Activated CD8-positive, alpha-beta memory T cell treated with anti-CD3 and anti-CD28 coated beads, Interleukin-2, amount 50 U/mL, for 24 hours (primary cell): ENCODE measurements around the gene TLE3.

Experiments
- DNase-seq: peaks from one replicate; pipeline ENCODE4 v3.0.0-alpha.2; 2020; ENCODE audit errors: extremely low read depth

Gene TLE3

GRCh38 chr15:70048198-70048565, 49.5 kb downstream of the TLE3 start:
- no peak for DNase-seq

GRCh38 chr15:70047386-70048197, 50.1 kb downstream of the TLE3 start:
- DNase-seq = no peak

- no peak for DNase-seq
Measured at GRCh38 chr15:70046679-70047369, 50.9 kb downstream of the TLE3 start.

GRCh38 chr15:70045045-70045444, 52.7 kb downstream of the TLE3 start:
- no peak for DNase-seq

- no peak for DNase-seq
Measured at GRCh38 chr15:70044168-70044567, 53.5 kb downstream of the TLE3 start.

GRCh38 chr15:70043590-70043989, 54.1 kb downstream of the TLE3 start:
- DNase-seq = no peak

- DNase-seq = no peak
Measured at GRCh38 chr15:70042553-70043214, 55.0 kb downstream of the TLE3 start.

GRCh38 chr15:70039917-70040316, 57.8 kb downstream of the TLE3 start:
- DNase-seq = no peak

GRCh38 chr15:70038730-70039392, 58.9 kb downstream of the TLE3 start:
- DNase-seq = no peak

GRCh38 chr15:70037292-70037640, 60.5 kb downstream of the TLE3 start:
- no peak for DNase-seq

GRCh38 chr15:70036585-70037291, 61.0 kb downstream of the TLE3 start:
- no peak for DNase-seq

GRCh38 chr15:70035719-70036077, 62.0 kb downstream of the TLE3 start:
- no peak for DNase-seq

GRCh38 chr15:70035051-70035718, 62.5 kb downstream of the TLE3 start:
- DNase-seq = no peak

GRCh38 chr15:70034596-70034995, 63.1 kb downstream of the TLE3 start:
- no peak for DNase-seq

GRCh38 chr15:70034141-70034540, 63.6 kb downstream of the TLE3 start:
- no peak for DNase-seq

- DNase-seq = no peak
Measured at GRCh38 chr15:70033529-70034140, 64.1 kb downstream of the TLE3 start.

- DNase-seq = no peak
Measured at GRCh38 chr15:70033109-70033508, 64.6 kb downstream of the TLE3 start.

GRCh38 chr15:70032509-70032908, 65.2 kb downstream of the TLE3 start:
- no peak for DNase-seq

- DNase-seq = no peak
Measured at GRCh38 chr15:70031713-70032112, 66.0 kb downstream of the TLE3 start.

- no peak for DNase-seq
Measured at GRCh38 chr15:70031261-70031660, 66.5 kb downstream of the TLE3 start.

- DNase-seq = no peak
Measured at GRCh38 chr15:70030851-70031250, 66.9 kb downstream of the TLE3 start.
